ENCODE measurements around the gene CD52.

DNA sequence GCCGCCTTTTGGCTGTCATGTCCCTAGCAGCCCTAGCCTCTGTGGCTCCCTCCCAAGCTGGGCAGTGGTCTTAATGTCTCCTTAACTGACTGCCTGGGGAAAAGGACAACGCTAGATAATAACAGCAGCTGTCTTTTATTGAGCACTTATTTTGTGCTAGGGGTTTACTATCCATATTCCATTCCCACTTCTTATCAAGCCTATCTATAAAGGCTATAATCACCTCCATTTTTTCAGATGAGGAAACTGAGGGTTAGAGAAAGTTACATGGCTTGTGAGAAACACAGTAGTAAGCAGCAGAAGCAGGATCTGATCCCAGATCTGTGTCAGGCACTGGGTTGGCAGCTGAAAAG lies 31.7 kb upstream of the CD52 start:
- TF ChIP-seq, protein P1, sequence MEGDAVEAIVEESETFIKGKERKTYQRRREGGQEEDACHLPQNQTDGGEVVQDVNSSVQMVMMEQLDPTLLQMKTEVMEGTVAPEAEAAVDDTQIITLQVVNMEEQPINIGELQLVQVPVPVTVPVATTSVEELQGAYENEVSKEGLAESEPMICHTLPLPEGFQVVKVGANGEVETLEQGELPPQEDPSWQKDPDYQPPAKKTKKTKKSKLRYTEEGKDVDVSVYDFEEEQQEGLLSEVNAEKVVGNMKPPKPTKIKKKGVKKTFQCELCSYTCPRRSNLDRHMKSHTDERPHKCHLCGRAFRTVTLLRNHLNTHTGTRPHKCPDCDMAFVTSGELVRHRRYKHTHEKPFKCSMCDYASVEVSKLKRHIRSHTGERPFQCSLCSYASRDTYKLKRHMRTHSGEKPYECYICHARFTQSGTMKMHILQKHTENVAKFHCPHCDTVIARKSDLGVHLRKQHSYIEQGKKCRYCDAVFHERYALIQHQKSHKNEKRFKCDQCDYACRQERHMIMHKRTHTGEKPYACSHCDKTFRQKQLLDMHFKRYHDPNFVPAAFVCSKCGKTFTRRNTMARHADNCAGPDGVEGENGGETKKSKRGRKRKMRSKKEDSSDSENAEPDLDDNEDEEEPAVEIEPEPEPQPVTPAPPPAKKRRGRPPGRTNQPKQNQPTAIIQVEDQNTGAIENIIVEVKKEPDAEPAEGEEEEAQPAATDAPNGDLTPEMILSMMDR (IDR thresholded peaks at IDR 0.05): no peak
- TF ChIP-seq POLR2A (IDR thresholded peaks at IDR 0.05): no peak

Data from adrenal gland (tissue), 5 donors.